Fibroblast of peridontal ligament (primary cell): Measurements from ENCODE around the gene PRKCA.
A peak's percentile ranks its signal among the peaks of the same experiment; 100 is the strongest.

ENCODE experiments used
- DNase-seq: peaks from one replicate; pipeline ENCODE4 v3.0.0-alpha.2; 2010; ENCODE audit errors: extremely low read depth

Gene PRKCA

GRCh38 chr17:66576473-66576872 is 274.1 kb downstream of the PRKCA start:
- peak; percentile 14 for DNase-seq

GRCh38 chr17:66577041-66577440 is 274.6 kb downstream of the PRKCA start:
- DNase-seq = no peak

GRCh38 chr17:66578781-66579489 is 276.5 kb downstream of the PRKCA start:
- no peak for DNase-seq

DNA sequence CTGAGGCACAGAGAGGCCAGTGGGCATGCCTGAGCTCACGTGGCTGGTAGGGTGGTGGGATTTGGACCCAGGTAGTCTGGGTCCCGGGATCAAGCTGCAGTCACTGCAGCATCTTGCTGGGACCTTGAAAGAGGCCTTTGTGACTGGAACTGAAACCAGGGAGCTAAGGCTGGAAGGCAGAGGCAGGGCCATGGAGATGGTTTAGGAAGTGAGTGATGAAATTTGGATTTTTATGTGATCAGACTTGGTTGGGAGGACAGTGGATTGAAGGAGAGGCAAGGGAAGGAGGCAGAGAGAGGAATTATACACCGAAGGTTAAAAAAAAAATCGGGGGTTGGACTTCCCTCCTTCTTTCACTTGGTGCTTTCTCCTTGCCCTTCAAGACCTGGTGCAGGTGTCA is 277.1 kb downstream of the PRKCA start:
- DNase-seq = peak; percentile 10

- DNase-seq = peak; percentile 60
Measured at GRCh38 chr17:66580184-66580955, 278.0 kb downstream of the PRKCA start.

- peak; percentile 51 for DNase-seq
Measured at GRCh38 chr17:66580956-66581391, 278.6 kb downstream of the PRKCA start.

- no peak for DNase-seq
Measured at GRCh38 chr17:66582373-66583111, 280.1 kb downstream of the PRKCA start.

DNA sequence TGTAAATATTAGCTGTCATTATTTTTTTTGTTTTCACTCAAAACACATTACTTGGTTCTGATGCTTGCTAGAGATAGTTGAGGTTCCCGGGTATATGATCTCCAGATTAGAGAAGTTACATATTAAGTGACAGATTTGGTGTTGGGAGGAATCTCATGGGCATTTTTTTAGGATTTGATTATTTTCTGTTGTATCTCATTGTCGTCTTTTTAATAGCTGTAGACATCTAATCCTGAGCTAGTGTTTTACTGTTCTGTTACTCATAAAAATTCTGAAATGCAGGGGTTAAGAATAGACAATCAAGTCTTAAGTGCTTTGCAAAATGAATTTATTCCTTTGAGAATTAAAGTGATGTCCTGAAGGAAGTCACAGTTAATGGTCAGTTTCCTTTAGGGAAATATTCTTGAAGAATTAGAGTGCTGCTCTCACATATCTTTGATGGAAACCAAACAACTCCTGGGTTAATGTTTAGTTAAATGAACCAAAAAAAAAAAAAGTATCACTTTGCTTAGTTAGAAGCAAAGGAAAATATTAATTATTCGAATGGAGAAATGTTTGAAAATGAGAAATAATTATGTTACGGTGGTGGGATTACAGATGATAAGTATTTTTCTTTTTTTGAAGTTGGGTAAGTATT is 280.8 kb downstream of the PRKCA start:
- no peak for DNase-seq

GRCh38 chr17:66584927-66585326 is 282.5 kb downstream of the PRKCA start:
- DNase-seq = no peak

- no peak for DNase-seq
Measured at GRCh38 chr17:66585472-66585871, 283.1 kb downstream of the PRKCA start.

GRCh38 chr17:66589892-66590291 is 287.5 kb downstream of the PRKCA start:
- DNase-seq = no peak

- DNase-seq = no peak
Measured at GRCh38 chr17:66593116-66593515, 290.7 kb downstream of the PRKCA start.

DNA sequence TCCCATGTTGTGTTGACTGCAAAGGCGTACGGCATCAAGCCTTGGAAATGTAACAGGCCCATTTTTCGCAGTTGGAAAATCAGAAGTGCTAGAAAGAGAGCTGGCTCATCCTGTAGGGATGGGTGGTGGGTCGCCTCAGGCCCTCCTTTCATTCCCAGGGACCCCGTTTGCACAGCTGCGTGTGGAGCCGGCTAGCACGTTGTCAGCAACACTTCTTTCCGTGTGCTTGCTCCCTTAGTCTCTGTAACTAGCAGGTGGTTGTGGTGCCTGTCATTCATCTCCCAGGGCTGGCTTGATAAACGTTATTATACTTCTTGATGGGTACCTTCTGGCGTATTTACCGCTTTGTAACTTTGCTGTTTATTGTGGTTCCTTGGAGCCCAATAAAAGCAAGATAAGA is 293.5 kb downstream of the PRKCA start:
- DNase-seq = no peak

DNA sequence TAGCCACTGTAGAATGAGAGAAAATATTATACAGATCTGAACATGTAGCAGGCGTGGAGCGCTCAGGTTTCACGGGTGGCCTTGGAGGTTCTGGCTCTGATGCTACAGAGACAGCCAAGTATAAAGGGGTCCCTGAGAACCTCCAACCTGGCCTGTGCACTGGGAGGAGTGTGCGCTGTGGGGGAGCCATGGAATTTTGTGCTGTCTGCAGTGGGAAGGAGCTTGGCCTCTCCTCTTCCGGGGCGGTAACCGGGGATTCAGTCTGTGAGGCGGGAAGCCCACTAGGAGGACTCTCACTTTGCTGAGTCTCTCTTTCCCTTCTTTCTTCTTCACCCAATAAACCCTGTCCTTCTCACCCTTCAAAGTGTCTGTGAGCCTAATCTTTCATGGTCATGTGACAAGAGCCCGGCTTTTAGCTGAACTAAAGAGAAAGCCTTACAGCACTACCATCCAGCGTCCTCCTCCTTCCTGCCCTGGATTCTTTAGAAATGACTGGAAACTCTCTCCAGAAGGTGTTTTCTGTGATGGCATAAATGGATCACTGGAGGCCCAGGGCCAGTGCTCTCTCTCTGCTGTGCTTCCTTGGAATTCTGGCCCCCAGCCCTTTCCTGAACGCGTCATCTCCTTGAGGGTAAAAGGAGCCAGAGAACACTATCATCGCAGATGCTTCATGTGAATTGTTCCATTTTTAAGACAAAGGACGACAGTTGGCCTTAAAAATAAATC is 300.4 kb downstream of the PRKCA start:
- peak; percentile 43 for DNase-seq

GRCh38 chr17:66604376-66604775 is 302.0 kb downstream of the PRKCA start:
- DNase-seq = peak; percentile 37

DNA sequence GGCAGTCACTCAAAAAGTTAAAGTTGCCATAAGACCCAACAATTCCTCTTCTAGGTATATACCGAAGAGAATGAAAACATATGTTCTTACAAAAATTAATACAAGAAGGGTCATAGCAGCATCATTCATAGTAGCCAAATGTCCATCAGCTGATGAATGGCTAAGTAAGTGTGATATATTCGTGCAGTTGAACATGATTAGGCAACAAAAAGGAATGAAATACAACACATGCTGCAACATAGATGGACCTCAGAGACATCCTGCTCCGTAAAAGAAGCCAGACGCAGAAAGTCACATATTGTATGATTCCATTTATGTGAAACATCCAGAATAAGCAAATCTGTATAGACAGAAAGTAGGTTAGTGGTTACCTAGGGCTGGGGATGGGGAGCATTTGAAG is 303.1 kb downstream of the PRKCA start:
- no peak for DNase-seq

DNA sequence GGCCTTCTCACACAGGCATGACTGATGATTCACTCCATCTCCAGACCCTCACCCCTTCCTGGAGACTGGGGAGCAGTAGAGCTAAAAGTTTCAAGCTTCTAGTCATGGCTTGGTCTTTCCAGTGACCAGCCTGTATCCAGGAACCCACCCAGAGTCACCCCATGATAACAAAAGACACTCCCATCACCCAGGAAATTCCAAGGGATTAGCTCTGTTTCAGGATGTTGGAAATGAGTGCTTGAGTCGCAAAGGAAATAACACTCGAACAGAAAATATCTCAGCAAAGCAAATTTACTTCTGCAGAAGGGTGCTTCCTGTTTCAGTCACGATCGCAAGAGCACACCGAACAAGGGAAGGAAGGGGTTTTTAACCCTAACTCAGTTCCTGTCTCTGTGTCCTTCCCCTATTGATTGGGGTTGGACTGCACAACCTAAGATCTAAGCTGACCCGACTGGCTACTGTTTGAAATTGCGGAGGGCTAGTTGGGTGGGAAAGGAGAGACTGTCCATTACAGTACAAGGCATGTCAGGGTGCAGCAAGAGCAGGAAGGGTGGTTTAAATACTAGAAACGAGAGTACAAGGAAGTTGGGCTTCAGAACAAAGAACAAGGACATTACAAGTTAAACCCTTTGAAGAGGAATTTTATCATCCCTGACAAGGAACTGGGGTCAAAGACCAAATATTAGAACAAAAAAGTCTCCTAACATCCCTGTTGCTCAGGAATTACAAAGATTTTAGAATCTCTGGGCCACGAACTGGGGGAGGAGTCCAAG is 308.1 kb downstream of the PRKCA start:
- DNase-seq = no peak

GRCh38 chr17:66611397-66611796 is 309.0 kb downstream of the PRKCA start:
- DNase-seq = no peak

DNA sequence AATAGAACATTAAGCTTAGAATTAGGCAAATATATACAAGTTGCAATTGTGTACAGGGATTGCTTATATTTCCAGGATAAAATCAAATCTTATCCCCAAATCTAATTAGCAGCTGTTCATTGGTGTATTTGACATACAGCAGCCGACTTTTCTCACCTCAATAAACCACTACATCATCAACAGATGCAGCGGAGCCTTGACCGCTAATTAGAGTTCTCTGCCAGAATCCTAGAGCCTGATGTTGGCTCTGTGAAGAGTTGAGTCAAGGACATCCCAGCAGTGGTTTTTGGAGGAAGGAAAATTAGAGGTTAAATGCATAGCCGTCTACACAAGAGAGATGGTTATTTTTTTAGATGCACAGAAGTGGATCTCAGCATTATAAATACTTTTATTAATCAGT is 310.6 kb downstream of the PRKCA start:
- no peak for DNase-seq

DNA sequence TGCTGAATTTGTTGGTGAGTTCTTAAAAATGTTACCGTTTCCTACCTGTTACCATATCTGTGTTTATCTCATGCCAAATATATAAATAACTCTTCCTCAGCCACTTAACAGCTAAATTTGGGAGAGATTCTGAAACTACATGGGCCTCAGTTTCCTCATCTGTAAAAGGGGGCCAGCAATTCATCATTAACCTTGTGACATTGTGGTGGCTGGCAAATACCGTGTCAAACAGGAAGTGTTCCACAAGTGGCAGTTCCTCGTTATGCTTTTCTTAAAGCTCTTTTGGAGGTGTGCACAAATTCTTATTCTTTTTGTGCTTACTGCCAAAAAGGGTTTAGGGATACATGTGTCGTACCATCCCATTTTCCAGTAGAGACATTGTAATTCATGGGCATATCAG is 312.1 kb downstream of the PRKCA start:
- no peak for DNase-seq

GRCh38 chr17:66619206-66619605 is 316.8 kb downstream of the PRKCA start:
- DNase-seq = no peak
